ENCODE measurements around the gene NXPE4. TPM values are rescaled to one million over a fixed set of nuclear protein-coding genes. Genes with fewer than 3 reads are reported as not detected.

The NXPE4 gene
- total RNA-seq, 3 donors from 2014 or later (not counting 1 experiment from before 2014, with no cell fraction given) = not detected

DNA sequence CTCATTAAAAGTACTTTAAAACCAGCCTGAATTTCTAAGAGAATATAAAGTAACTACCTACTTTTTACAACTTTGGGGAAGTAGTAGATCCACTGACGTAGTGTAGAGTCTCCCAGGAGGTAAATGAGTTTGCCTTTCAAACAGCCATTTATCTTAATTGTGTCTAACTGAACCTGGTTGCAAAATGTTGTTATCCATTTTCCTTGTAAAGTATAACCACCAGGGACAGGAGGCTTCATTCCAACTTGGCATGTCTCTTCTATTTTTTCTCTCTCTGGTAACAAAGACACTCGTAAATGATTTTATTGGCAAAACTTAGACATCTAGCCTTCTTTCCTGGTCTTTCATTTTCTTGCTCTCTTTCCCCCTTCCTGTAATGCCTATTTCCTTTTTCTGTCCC lies 72.8 kb downstream of the NXPE4 start:
- H3K27me3 ChIP-seq (ENCODE audit: control insufficient read depth, insufficient read depth, low read length) = no peaks in the 10 kb centered on the region
- H3K27ac Mint-ChIP-seq = no peak overlapping the region
- no peak for ATAC-seq
- no peaks in the 10 kb centered on the region for H3K36me3 ChIP-seq (ENCODE audit: control insufficient read depth, insufficient read depth, low read length)
- WGBS (ENCODE audit: insufficient coverage) = 72% methylated on average over 2 of the region's 2 CpGs
- H3K9me3 ChIP-seq (ENCODE audit: control insufficient read depth, insufficient read depth, low read length) = peaks cover 9% of the 10 kb centered on the region
- no peak overlapping the region for H3K4me3 Mint-ChIP-seq
- intact Hi-C loops (cut with micrococcal nuclease) = no loop called here
- H3K4me3 ChIP-seq (ENCODE audit: low read length) = no peak overlapping the region
- no peak for DNase-seq
- TF ChIP-seq, protein P1, sequence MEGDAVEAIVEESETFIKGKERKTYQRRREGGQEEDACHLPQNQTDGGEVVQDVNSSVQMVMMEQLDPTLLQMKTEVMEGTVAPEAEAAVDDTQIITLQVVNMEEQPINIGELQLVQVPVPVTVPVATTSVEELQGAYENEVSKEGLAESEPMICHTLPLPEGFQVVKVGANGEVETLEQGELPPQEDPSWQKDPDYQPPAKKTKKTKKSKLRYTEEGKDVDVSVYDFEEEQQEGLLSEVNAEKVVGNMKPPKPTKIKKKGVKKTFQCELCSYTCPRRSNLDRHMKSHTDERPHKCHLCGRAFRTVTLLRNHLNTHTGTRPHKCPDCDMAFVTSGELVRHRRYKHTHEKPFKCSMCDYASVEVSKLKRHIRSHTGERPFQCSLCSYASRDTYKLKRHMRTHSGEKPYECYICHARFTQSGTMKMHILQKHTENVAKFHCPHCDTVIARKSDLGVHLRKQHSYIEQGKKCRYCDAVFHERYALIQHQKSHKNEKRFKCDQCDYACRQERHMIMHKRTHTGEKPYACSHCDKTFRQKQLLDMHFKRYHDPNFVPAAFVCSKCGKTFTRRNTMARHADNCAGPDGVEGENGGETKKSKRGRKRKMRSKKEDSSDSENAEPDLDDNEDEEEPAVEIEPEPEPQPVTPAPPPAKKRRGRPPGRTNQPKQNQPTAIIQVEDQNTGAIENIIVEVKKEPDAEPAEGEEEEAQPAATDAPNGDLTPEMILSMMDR (IDR thresholded peaks at IDR 0.05) = no peak
- peaks cover 6 to 15% of the 10 kb centered on the region in 2 donors for H3K27me3 Mint-ChIP-seq (ENCODE audit: low read depth in 2 of 2)
- H3K36me3 Mint-ChIP-seq = no peaks in the 10 kb centered on the region
- no peak overlapping the region for H3K27ac ChIP-seq (ENCODE audit: low read length)
- no peaks in the 10 kb centered on the region for H3K4me1 Mint-ChIP-seq
- H3K4me1 ChIP-seq (ENCODE audit: control insufficient read depth, insufficient read depth, low read length) = no peaks in the 10 kb centered on the region
- peaks cover 4 to 8% of the 10 kb centered on the region in 2 donors for H3K9me3 Mint-ChIP-seq

Other genes starting within 250 kb of the NXPE4 start
- gene C11orf71, start 195.3 kb downstream of the NXPE4 start, total RNA-seq = 10 to 100 TPM; 11.3 to 13.1 (median 11.5) TPM
- gene RBM7, start 195.1 kb downstream of the NXPE4 start, total RNA-seq = 10 to 100 TPM; 50.4 to 79.7 (median 58.5) TPM
- 10 to 100 TPM; 21.4 to 32.8 (median 24.7) TPM for gene REXO2, start 156.3 kb downstream of the NXPE4 start, total RNA-seq
- not detected for gene NXPE1, start 35.9 kb downstream of the NXPE4 start, total RNA-seq
- gene NXPE2, start 82.7 kb upstream of the NXPE4 start, total RNA-seq = not detected

Data from natural killer cell (primary cell).